Endometrial microvascular endothelial cells (primary cell): ENCODE measurements around the gene TM7SF3. TPM values are rescaled to one million over a fixed set of nuclear protein-coding genes. Genes with fewer than 3 reads are reported as not detected.
"Not testable (repeated sequence)": the region's sequence is repeated elsewhere in the genome, so short reads cannot be mapped to it uniquely, and the experiment has no call there.

Experiments
- in situ Hi-C: cut with HindIII; loops from 2 replicates; pipeline ENCODE4 v1.10.0; 2017; ENCODE audit warnings: low sequenced_read_pairs, low pct_unique_long_range_greater_than_20kb; ENCODE audit errors: inconsistent ontology term
- total RNA-seq: library from RNA; depleted of rRNA; stranded (reverse); fragments of >200 nt; gene quantifications from one replicate; pipeline ENCODE4 v1.2.3, GENCODE V29; 2015; ENCODE audit errors: inconsistent ontology term

Gene TM7SF3
- total RNA-seq, 1 donor from 2014 or later = 78.1 TPM

DNA sequence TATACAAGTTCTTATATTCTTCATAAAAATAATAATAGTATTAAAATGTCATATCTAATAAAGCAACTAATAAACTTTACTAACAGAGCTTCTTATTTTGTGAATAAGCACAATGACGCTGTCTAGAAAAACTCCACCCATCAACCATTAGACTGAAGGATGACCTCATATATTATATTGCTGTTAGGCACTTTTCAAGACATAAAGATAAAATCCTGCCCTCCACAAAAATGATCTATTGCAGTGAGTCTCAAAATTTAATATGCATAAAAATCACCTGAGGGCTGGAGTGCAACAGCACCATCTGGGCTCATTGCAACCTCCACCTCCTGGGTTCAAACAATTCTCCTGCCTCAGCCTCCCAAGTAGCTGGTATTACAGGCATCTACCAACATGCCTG is 20.1 kb downstream of the TM7SF3 start:
- in situ Hi-C loops = no loop called here

DNA sequence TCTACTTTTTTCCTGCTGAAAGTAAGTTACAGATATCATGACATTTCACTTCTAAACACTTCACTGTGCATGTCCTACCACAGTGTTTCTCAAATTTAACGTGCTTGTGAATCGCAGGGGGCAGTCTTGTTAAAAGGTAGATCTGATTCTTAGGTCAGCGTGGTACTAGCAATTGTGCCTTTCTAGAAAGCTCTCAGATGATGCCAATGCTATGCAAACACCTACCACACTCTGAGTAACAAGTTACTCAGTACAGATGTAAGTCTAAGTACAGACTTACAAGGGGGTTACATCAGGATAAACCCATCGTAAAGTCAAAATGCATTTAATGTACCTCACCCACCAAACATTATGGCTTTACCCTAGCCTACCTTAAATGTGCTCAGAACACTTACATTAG is 22.4 kb downstream of the TM7SF3 start:
- in situ Hi-C loops = no loop called here

- in situ Hi-C loops = no loop called here
These were observed 24.3 kb downstream of the TM7SF3 start for GRCh38 chr12:26989873-26990272.

GRCh38 chr12:26988703-26989102 is 25.5 kb downstream of the TM7SF3 start:
- in situ Hi-C loops = no loop called here

DNA sequence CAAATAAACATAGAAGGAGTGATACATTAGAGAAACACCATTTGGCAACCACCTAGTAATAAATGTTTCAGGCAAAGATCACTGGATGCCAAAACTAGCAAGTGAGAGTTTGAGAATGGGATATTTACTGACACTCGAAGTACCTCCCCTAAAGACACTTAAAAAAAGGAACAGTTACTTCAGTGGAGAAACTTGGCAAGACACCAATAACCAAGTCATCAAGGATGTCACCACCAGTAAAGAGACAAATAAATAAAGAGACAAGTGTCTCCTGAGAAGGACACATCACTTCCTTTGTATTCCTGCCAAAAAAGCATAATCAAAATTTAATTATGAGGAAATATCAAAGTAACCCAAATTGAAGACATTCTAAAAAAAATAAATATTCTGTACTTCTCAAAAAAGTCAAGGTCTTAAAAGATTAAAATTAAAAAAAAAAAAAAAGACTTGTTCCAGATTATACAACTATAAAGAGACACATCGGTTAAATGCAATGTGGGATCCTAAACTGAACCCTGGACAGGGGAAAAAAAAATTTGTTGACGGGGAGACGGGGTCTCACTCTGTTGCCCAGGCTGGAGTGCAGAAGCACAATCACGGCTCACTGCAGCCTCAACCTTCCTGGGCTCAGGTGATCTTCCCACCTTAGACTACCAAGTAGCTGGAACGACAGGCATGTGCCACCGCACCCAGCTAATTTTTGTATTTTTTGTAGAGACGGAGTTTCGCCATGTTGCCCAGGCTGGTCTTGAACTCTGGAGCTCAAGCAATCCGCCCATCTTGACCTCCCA is 26.4 kb downstream of the TM7SF3 start:
- in situ Hi-C loops = no loop called here

- in situ Hi-C loops = no loop called here
These were observed 31.3 kb downstream of the TM7SF3 start for GRCh38 chr12:26982866-26983265.

- in situ Hi-C loops = no loop called here
These were observed 34.5 kb downstream of the TM7SF3 start for GRCh38 chr12:26979733-26980132.

- in situ Hi-C loops = no loop called here
These were observed 35.4 kb downstream of the TM7SF3 start for GRCh38 chr12:26978801-26979200.

- in situ Hi-C loops = no loop called here
These were observed 37.5 kb downstream of the TM7SF3 start for GRCh38 chr12:26976687-26977086.

DNA sequence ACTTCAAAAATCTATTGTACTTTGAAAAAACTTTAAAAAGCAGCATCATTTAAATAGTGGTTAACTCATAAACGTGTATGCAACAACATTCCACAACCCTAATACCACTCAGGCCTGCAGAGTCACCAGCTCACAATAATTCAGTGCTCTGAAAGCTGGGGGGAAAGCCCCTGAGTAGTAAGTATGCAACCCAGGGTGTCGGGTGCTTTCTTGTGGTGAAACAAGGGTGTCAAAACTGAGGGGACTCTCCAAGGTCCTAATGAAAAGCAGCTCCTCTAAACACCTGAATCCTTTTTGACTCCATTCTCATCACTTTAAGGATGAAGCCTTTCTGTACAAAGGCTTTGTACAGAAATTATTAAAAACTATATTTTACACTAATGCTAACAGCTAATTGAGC is 42.2 kb downstream of the TM7SF3 start:
- in situ Hi-C loops = no loop called here

GRCh38 chr12:26970136-26970535 is 44.0 kb downstream of the TM7SF3 start:
- in situ Hi-C loops = no loop called here

- in situ Hi-C loops = no loop called here
These were observed 47.3 kb downstream of the TM7SF3 start for GRCh38 chr12:26966842-26967241.

- in situ Hi-C loops = no loop called here
These were observed 50.8 kb downstream of the TM7SF3 start for GRCh38 chr12:26963413-26963812.

DNA sequence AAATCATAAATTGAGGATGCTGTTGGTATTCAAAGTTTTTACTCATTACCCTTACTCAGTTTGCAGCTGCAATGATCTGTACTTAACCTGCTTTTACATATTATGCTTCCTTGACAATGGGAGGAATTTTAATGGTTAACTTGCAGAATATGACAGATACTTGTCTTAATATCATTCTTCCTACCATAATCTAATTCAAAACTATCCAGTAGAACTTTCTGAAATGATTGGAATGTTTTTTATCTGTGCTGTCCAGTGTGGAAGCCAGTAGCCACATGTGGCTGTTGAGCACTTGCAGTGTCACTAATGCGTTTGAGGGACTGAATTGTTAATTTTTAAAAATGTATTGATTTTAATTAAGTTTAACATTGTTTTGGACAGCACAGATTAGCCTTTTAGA is 52.4 kb downstream of the TM7SF3 start:
- in situ Hi-C loops = no loop called here

DNA sequence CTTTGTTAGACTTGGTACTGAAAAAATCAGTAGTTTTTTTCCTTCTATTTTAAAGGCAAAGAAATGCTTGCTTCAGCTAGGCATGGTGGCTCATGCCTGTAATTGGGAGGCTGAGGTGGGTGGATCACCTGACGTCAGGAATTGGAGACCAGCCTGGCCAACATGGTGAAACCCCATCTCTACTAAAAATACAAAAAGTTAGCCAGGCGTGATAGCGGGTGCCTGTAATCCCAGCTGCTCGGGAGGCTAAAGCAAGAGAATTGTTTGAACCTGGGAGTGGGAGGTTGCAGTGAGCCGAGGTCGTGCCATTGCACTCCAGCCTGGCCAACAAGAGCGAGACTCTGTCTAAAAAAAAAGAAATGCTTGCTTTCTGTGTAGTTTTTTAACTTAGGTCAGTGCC is 52.8 kb downstream of the TM7SF3 start:
- in situ Hi-C loops = not testable (repeated sequence)

DNA sequence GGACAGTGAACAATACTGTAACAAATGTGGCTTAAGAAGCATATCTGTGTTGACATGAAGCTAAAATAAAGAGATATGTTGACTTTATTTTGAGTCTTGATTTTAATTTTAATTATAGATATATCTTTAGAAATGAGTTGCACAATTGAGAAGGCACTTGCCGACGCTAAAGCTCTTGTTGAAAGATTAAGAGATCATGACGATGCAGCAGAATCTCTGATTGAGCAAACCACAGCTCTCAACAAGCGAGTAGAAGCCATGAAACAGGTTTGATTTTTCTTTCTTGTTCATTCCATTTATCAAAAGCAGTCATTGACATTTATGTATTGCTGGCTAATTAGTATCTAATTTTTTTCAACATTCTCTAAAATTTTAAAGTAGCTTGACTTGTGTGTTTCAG is 60.2 kb downstream of the TM7SF3 start:
- in situ Hi-C loops = no loop called here

DNA sequence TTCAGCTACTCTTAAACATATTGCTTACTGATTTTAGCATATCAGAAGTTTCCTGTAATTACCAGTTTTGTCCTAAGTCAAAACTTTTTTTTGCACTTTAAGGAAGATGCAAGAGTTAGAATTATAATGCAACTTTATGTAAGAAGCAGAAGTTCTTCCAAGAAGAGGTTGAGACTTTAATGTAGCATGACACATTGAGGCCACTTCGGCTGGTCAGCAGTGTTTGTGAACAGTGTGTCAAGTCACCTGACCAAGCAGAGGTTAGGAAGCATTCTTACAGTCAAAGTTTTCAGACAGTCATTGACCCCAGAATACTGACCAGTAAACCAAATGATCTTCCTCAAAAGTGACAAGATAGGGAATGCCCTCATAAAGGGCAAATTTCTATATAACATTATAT is 60.7 kb downstream of the TM7SF3 start:
- in situ Hi-C loops = no loop called here

DNA sequence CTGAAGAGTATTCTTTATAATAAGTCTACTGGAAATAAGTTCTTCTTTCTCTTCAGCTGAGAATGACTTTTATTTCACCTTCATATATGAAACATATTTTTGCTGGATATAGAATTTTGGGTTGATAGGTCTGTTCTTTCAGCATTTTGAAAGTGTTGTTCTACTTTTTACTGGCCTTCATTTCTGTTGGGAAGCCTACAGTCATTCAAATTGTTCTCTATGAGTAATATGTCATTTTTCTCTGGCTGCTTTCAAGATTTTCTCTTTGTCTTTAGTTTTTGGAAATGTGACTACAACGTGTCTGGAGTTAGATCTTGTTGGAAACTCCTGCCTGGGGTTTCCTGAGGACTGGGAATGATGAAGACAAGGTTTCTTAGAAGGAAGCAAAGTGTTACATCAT is 65.9 kb downstream of the TM7SF3 start:
- in situ Hi-C loops = no loop called here

GRCh38 chr12:26941215-26941594 is 73.0 kb downstream of the TM7SF3 start:
- in situ Hi-C loops = no loop called here

GRCh38 chr12:26940516-26941214 is 73.5 kb downstream of the TM7SF3 start:
- in situ Hi-C loops = no loop called here
